A549 (cell line): ENCODE results near the gene OR51L1. TPM values are rescaled to one million over a fixed set of nuclear protein-coding genes. Genes with fewer than 3 reads are reported as not detected.

ENCODE experiments used
- ATAC-seq, 2 experiments: fragments of 200-7000 bp in 1 of 2; fragments of >200 bp in 1 of 2; cut with Nextera tagmentation in 1 of 2; cut with Tn5 transposase in 1 of 2; 3 replicates each; pipeline versions ENCODE4 v1.8.0 to v1.9.1; 2018 to 2020; ENCODE audit warnings: mild to moderate bottlenecking in 1 of 2, moderate library complexity in 1 of 2
- CTCF ChIA-PET: fragments of 300-600 bp; sonication (Branson Sonifier 250); formaldehyde crosslinking; extraction: SDS; loops from one replicate; lab custom pipeline; 2021; ENCODE audit warnings: antibody characterized with exemption, inconsistent platforms; lab: Yijun Ruan, JAX
- POLR2A ChIA-PET: fragments of 350-600 bp; formaldehyde crosslinking; extraction: SDS; loops from one replicate; lab custom pipeline; 2021; ENCODE audit warnings: antibody characterized with exemption, inconsistent platforms; lab: Yijun Ruan, JAX
- DNase-seq, 2 experiments: peaks; one replicate each; pipeline versions ENCODE4 v3.0.0 to v3.0.0-alpha.2; 2011 to 2016; ENCODE audit warnings: low read depth in 1 of 2, low spot score in 1 of 2
- FAIRE-seq: peaks from 2 replicates; lab custom pipeline; 2011; peaks lifted over from hg19 to GRCh38; lab: Jason Lieb, UNC
- H3K27ac ChIP-seq, 2 experiments: fragments of >200 bp; sonication (Bioruptor Twin); formaldehyde crosslinking; 3 replicates each; pipeline ENCODE4 v1.5.1; 2016 to 2017
- H3K4me1 ChIP-seq: fragments of >200 bp; sonication (Bioruptor Twin); formaldehyde crosslinking; 3 replicates; pipeline ENCODE4 v1.6.1; 2016
- H3K4me2 ChIP-seq: fragments of >200 bp; sonication (Bioruptor Twin); formaldehyde crosslinking; 3 replicates; pipeline ENCODE4 v1.6.1; 2016
- H3K4me3 ChIP-seq: fragments of >200 bp; sonication (Bioruptor Twin); formaldehyde crosslinking; 3 replicates; pipeline ENCODE4 v1.5.1; 2016
- H3K9me3 ChIP-seq: fragments of >200 bp; sonication (Bioruptor Twin); formaldehyde crosslinking; 3 replicates; pipeline ENCODE4 v1.6.1; 2016
- ATOH8 ChIP-seq: fragments of 250-450 bp; sonication (Bioruptor Pico); IDR thresholded peaks from 2 replicates; pipeline ENCODE4 v1.5.0; 2020; ENCODE audit warnings: low read depth, mild to moderate bottlenecking, moderate library complexity
- CEBPB ChIP-seq, 2 experiments: fragments of >200 bp in 1 of 2; sonication (Bioruptor Twin) in 1 of 2; formaldehyde crosslinking in 1 of 2; IDR thresholded peaks; 2 replicates each; pipeline ENCODE4 v1.6.1; 2012 to 2016
- CHD4 ChIP-seq: fragments of 200-600 bp; sonication (generic); IDR thresholded peaks from 2 replicates; pipeline ENCODE4 v1.6.1; 2016; ENCODE audit warnings: antibody characterized with exemption, mild to moderate bottlenecking, borderline replicate concordance
- EHMT2 ChIP-seq: fragments of 200-600 bp; sonication (generic); IDR thresholded peaks from 2 replicates; pipeline ENCODE4 v1.6.1; 2016; ENCODE audit warnings: antibody characterized with exemption, low read depth, mild to moderate bottlenecking, moderate library complexity
- ESRRA ChIP-seq: fragments of 150-350 bp; IDR thresholded peaks from 2 replicates; pipeline ENCODE4 v1.6.1; 2014; ENCODE audit warnings: mild to moderate bottlenecking, low read length, borderline replicate concordance
- FOSB ChIP-seq: fragments of 250-450 bp; sonication (Bioruptor Pico); IDR thresholded peaks from 2 replicates; pipeline ENCODE4 v1.5.0; 2020; ENCODE audit warnings: mild to moderate bottlenecking, moderate library complexity
- HOXB5 ChIP-seq: fragments of 250-450 bp; sonication (Bioruptor Pico); IDR thresholded peaks from 2 replicates; pipeline ENCODE4 v1.5.0; 2020; ENCODE audit warnings: mild to moderate bottlenecking, moderate library complexity
- KDM5A ChIP-seq: fragments of 200-600 bp; sonication (generic); IDR thresholded peaks from 2 replicates; pipeline ENCODE4 v1.6.1; 2016; ENCODE audit warnings: antibody characterized with exemption, mild to moderate bottlenecking
- NPAS2 ChIP-seq: fragments of 250-450 bp; sonication (Bioruptor Pico); IDR thresholded peaks from 2 replicates; pipeline ENCODE4 v1.8.0; 2022; ENCODE audit warnings: mild to moderate bottlenecking, moderate library complexity, borderline replicate concordance
- NR3C1 ChIP-seq: fragments of >200 bp; sonication (Bioruptor Twin); formaldehyde crosslinking; IDR thresholded peaks from 3 replicates; pipeline ENCODE4 v1.6.1; 2017
- TP53 ChIP-seq: fragments of 250-450 bp; sonication (Bioruptor Pico); IDR thresholded peaks from 2 replicates; pipeline ENCODE4 v1.5.0; 2021; ENCODE audit warnings: mild to moderate bottlenecking, moderate library complexity
- ZFP36 ChIP-seq: fragments of 450-650 bp; IDR thresholded peaks from 2 replicates; pipeline ENCODE4 v1.6.1; 2014; ENCODE audit warnings: borderline replicate concordance; ENCODE audit not compliant: partially characterized antibody
- WGBS: methylation state at CpG from one replicate; pipeline ENCODE4 v1.1.6; 2017; ENCODE audit errors: missing lambda C conversion rate; 5-methylcytosine and 5-hydroxymethylcytosine counted together
- polyA plus RNA-seq, 4 experiments: library from polyadenylated mRNA; depleted of rRNA in 3 of 4; stranded (reverse); fragments of >200 nt; fragmentation: RNase III in 1 of 4; extraction: RNeasy Plus Mini Kit Qiagen cat#74134 plus additional on column Dnase treatment in 1 of 4; gene quantifications; 2 replicates in 3 of 4; 3 replicates in 1 of 4; pipeline ENCODE4 v1.2.3, GENCODE V29; 2011 to 2017
- TF ChIP-seq, protein P1 (sequence below): IDR thresholded peaks from 2 replicates; pipeline ENCODE4 v1.6.1; 2012
- TF ChIP-seq, protein P2 (sequence below): fragments of 450-650 bp; IDR thresholded peaks from 2 replicates; pipeline ENCODE4 v1.6.1; 2014; ENCODE audit warnings: antibody characterized with exemption
- TF ChIP-seq, protein P3 (sequence below): fragments of >200 bp; sonication (Bioruptor Twin); formaldehyde crosslinking; IDR thresholded peaks from 2 replicates; pipeline ENCODE4 v1.6.1; 2016
- TF ChIP-seq, protein P4 (sequence below): IDR thresholded peaks from 2 replicates; pipeline ENCODE4 v1.6.1; 2012; ENCODE audit warnings: low read depth, borderline replicate concordance
- TF ChIP-seq, protein P5 (sequence below): fragments of 150-350 bp; IDR thresholded peaks from 2 replicates; pipeline ENCODE4 v1.6.1; 2014; ENCODE audit warnings: low read depth, mild to moderate bottlenecking, low read length

OR51L1 gene
- polyA plus RNA-seq, 2 of the 4 experiments (the other 2 are of a cell fraction), result not detected

DNA sequence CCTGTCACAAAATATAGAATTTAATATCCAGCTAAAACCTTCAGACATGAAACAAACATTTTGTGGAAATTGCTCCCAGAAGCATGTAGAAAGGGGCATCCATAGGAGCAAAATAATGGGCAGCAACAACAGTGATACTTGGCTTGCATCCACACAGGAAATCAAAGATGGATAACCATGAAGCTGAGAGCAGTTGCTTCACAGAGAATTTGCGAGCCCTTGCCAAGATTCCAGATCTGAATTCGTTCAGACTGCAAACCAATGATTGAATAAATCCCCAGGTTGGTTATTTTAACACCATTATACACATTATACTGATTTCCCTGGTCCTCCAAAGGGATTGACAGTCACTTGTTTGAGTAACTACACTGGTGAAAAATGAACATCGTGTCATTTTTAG lies 15.6 kb upstream of the OR51L1 start:
- ATAC-seq, result no peak
- Histone ChIP-seq H3K4me1 (no peaks in the 10 kb centered on the region), H3K4me3 (no peak overlapping the region), H3K4me2 (no peak overlapping the region), H3K9me3 (no peaks in the 10 kb centered on the region), H3K27ac (no peak overlapping the region)
- DNase-seq, result no peak
- WGBS, result 1% methylated on average over 3 of the region's 3 CpGs
- ChIA-PET CTCF (interaction anchor here (0.6 to 1.0 kb wide), 2 partner anchors 12 to 337 kb away, joined by 3 to 5 read pairs; no protein-coding TSS in a partner anchor), POLR2A (no interaction called here)
- TF ChIP-seq FOSB (CRISPR knock-in tag), result no peak
- FAIRE-seq, result no peak

GRCh38 chr11:4982678-4983077 lies 12.0 kb upstream of the OR51L1 start:
- DNase-seq (no peak), ATAC-seq (no peak), FAIRE-seq (no peak)
- POLR2A ChIA-PET, result no interaction called here
- no peak overlapping the region for H3K4me3 ChIP-seq
- no peak overlapping the region for H3K4me2 ChIP-seq
- no peaks in the 10 kb centered on the region for H3K9me3 ChIP-seq
- 31% methylated on average over 3 of the region's 3 CpGs for WGBS
- H3K4me1 ChIP-seq, result no peaks in the 10 kb centered on the region
- H3K27ac ChIP-seq, result no peak overlapping the region
- TF ChIP-seq CHD4 (no peak), EHMT2 (no peak), HOXB5 (CRISPR knock-in tag) (no peak), KDM5A (no peak), CEBPB (IDR thresholded peaks at IDR 0.05) (no peak), ATOH8 (CRISPR knock-in tag) (no peak), ZFP36 (no peak)
- TF ChIP-seq, protein P1, sequence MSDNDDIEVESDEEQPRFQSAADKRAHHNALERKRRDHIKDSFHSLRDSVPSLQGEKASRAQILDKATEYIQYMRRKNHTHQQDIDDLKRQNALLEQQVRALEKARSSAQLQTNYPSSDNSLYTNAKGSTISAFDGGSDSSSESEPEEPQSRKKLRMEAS, result no peak
- TF ChIP-seq, protein P2, sequence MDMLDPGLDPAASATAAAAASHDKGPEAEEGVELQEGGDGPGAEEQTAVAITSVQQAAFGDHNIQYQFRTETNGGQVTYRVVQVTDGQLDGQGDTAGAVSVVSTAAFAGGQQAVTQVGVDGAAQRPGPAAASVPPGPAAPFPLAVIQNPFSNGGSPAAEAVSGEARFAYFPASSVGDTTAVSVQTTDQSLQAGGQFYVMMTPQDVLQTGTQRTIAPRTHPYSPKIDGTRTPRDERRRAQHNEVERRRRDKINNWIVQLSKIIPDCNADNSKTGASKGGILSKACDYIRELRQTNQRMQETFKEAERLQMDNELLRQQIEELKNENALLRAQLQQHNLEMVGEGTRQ, result no peak
- TF ChIP-seq, protein P3, sequence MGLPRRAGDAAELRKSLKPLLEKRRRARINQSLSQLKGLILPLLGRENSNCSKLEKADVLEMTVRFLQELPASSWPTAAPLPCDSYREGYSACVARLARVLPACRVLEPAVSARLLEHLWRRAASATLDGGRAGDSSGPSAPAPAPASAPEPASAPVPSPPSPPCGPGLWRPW, result no peak
- TF ChIP-seq, protein P4, sequence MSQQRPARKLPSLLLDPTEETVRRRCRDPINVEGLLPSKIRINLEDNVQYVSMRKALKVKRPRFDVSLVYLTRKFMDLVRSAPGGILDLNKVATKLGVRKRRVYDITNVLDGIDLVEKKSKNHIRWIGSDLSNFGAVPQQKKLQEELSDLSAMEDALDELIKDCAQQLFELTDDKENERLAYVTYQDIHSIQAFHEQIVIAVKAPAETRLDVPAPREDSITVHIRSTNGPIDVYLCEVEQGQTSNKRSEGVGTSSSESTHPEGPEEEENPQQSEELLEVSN, result no peak
- TF ChIP-seq, protein P5, sequence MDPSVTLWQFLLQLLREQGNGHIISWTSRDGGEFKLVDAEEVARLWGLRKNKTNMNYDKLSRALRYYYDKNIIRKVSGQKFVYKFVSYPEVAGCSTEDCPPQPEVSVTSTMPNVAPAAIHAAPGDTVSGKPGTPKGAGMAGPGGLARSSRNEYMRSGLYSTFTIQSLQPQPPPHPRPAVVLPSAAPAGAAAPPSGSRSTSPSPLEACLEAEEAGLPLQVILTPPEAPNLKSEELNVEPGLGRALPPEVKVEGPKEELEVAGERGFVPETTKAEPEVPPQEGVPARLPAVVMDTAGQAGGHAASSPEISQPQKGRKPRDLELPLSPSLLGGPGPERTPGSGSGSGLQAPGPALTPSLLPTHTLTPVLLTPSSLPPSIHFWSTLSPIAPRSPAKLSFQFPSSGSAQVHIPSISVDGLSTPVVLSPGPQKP, result no peak
- TF ChIP-seq, all 56 proteins: peak for 0
- CTCF ChIA-PET, result no interaction called here

DNA sequence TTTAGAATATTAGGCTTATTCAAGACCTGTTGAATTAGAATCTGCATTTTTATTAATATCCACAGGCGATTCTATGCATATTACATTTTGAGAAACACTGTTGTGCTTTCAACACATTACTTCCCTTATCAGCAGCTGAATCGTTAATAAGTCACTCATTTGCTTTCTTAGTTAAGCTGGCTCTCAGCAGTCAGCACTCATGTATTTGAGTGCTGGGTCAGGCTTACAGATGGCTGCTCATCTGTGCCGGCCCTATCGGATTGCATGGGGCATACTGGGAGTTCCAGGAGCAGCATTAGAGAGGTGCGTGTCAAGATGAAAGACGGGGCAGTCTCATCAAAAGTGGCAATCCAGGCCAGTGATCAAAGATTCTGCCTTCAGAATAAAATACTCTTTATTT lies 10.8 kb upstream of the OR51L1 start:
- no peak overlapping the region for H3K4me2 ChIP-seq
- ChIA-PET CTCF (no interaction called here), POLR2A (no interaction called here)
- 14% methylated on average over 6 of the region's 6 CpGs for WGBS
- no peak overlapping the region for H3K4me3 ChIP-seq
- no peak for TF ChIP-seq NR3C1
- no peak for TF ChIP-seq TP53 (CRISPR knock-in tag)
- no peak for TF ChIP-seq ESRRA
- no peak for TF ChIP-seq NPAS2 (CRISPR knock-in tag)
- FAIRE-seq (no peak), ATAC-seq (no peak), DNase-seq (no peak)
- no peaks in the 10 kb centered on the region for H3K9me3 ChIP-seq
- H3K4me1 ChIP-seq, result no peaks in the 10 kb centered on the region
- H3K27ac ChIP-seq, result no peak overlapping the region
